Inflammatory macrophage treated with lipopolysaccharide for 1 hour (primary cell): ENCODE results near the gene SETD4.
A peak's percentile ranks its signal among the peaks of the same experiment; 100 is the strongest.

Source experiments
- DNase-seq, 2 donors: peaks; one replicate each; pipeline ENCODE4 v3.0.0-alpha.2; 2020 to 2022

The SETD4 gene

DNA sequence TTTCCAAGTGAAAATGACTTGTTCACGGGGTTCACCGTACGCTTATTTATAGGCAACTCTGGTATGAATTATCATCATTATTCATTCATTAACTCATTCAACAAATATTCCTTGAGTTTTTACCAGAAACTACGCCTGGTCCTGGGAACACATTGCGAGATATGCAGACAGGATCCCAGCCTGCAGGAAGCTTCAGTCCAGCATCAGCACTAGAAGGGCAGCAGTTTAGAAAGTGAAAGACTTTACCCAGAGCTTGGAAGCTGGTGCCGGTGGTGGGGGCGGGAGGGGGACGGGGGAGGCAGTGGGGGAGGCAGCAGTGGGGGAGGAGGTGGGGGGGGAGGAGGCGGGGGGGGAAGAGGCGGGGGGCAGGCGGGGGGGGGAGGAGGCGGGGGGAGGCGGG is 55.9 kb downstream of the SETD4 start:
- DNase-seq, result no peak

DNA sequence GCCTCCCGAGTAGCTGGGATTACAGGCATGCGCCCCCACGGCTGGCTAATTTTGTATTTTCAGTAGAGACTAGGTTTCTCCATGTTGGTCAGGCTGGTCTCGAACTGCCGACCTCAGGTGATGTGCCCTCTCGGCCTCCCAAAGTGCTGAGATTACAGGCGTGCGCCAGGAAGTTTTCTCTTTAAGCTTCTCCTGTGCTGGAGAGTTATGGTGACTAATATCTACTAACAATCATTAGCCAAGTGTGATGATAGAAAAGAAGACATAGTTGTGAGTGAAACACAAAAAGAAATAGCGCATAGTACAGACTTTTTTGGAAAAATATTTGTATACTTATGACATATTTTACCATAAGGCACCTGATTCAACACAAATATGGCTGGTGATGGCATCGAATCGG is 56.5 kb downstream of the SETD4 start:
- DNase-seq, result no peak

- no peak for DNase-seq
Measured at GRCh38 chr21:35996217-35996616, 64.1 kb downstream of the SETD4 start.

- no peak for DNase-seq
Measured at GRCh38 chr21:35995522-35996088, 64.7 kb downstream of the SETD4 start.

GRCh38 chr21:35994613-35995012 is 65.7 kb downstream of the SETD4 start:
- no peak for DNase-seq

- no peak for DNase-seq
Measured at GRCh38 chr21:35993875-35994490, 66.3 kb downstream of the SETD4 start.

DNA sequence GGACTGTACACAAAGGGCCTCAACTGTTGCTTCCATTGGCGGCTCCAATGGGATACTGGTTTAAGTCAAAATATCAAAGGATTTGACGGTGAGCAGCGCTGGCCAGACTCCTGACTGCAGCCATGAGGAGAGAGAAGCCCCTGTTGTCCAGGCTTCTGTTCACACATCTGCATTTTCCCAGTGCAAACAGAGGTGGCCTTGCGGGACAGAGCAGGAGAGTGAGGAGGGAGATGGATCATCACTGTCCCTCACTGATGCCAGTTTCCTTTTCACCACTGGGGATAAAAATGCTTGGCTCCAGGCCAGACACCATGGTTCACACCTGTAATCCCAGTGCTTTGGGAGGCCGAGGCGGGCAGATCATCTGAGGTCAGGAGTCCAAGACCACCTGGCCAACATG is 69.2 kb downstream of the SETD4 start:
- DNase-seq, result no peak

- DNase-seq, result no peak
Measured at GRCh38 chr21:35990609-35991008, 69.7 kb downstream of the SETD4 start.

DNA sequence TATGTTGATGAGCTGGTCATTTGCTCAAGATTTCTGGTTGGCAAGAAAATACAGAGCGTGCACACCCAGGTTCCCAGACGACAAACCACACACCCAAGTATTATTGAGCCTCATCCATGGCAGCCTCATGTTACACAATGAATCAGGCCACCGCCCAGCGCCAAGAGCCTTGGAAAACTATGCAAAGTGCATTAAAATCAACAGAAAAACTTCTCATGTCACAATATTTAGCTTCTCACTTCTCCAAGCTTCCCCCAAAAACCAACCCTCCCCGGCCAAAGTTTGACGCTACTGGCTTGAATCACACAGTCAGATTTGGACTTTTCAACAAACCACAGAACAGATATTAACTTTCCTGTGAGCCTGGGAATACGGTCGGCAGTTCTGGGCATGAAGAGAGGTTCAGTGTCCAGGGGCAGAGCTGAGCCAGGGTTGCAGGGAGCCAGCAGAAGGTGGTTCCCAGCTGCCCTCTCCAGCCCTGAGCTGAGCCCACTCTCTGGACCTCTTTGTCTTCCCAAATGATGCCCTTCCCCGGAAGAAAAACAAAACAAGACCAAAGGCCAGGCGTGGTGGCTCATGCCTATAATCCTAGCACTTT is 71.1 kb downstream of the SETD4 start:
- DNase-seq, result peak in 1 of 2 donors; percentile 22

DNA sequence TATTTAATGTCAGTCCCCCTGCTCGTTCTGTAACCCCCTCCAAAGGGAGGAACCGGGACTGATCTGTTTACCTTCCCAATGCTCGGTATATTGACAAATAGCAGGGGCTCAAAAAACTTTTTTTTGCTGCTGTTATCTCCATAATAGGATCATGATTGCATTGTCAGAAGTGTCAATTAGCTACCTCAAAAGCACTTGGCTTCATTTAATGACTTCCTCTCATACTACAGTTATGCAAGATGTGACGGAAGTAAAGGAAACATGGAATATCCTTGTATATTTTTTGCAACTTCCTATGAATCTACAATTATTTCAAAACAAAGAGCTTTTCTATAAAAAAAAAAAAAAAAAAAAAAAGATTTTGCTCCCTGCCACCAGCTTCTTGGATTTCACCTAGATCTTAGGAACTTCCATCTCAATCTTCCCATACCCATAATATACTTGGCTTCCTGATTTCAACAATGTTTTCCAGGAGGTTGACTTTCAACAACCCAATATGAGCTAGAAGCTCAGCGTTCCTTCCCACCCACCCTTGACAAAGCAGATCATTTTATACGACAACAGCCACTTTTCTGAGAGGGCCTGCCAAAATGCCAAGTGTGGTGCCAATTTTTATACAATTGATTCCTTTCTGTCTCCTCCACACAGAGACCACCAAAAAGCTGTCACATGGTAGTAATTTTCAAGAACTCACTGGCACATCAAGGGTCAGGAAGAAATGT is 71.7 kb downstream of the SETD4 start:
- DNase-seq, result peak; percentile 58 to 66

DNA sequence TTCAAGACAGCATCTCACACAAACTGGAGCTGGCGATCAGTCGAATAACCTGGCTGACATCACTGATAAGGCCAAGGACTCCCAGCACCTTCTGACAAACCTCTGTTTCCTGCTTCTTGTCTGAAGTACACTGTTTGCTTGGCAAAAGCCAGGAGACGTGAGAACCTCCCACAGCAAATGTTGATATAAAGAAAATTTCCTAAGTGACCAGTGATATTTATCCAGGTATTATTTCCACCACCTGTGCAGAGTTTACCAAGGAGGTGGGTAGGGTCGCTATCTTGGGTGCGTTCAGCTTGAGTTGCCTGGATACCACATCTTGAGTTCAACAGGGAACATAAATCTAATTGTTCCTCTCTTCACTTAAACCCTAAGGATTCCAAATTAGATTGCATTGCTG is 72.9 kb downstream of the SETD4 start:
- no peak for DNase-seq

DNA sequence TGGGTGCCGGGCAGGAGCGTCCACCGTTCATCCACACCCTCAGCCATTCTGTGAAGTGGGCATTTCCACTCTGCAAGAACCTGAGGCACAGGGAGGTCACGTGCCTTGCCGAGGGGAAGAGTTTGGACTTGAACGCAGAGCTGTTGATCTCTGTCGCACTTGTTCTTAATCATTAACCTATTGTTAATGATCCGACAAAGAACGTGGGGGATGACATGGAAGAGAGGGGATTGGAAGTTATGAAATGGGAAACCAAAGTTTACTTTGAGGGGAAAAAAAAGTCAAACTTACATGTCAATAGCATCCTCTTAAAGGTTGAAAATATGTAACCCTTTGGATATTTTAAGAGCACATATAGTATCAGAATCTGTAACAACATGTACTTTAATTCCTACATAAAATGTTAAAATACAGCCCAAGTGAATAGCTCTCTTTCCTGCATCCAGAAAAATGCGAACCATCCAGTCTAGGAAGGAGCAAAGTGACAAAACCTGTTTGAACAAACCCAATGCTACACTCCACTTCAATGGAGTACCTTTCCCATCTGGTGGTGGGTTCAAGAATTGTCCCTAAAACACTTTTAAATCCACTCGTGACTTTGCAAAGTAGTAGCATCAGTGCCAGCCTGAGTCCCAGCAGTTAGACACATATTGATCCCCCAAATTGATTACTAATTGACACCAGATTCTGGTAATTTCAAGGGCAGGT is 75.5 kb downstream of the SETD4 start:
- DNase-seq, result no peak
